ENCODE measurements around the gene NPHS1.

- TF ChIP-seq, protein P1, sequence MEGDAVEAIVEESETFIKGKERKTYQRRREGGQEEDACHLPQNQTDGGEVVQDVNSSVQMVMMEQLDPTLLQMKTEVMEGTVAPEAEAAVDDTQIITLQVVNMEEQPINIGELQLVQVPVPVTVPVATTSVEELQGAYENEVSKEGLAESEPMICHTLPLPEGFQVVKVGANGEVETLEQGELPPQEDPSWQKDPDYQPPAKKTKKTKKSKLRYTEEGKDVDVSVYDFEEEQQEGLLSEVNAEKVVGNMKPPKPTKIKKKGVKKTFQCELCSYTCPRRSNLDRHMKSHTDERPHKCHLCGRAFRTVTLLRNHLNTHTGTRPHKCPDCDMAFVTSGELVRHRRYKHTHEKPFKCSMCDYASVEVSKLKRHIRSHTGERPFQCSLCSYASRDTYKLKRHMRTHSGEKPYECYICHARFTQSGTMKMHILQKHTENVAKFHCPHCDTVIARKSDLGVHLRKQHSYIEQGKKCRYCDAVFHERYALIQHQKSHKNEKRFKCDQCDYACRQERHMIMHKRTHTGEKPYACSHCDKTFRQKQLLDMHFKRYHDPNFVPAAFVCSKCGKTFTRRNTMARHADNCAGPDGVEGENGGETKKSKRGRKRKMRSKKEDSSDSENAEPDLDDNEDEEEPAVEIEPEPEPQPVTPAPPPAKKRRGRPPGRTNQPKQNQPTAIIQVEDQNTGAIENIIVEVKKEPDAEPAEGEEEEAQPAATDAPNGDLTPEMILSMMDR (conservative IDR thresholded peaks at IDR 0.05 in 1 of 2, IDR thresholded peaks at IDR 0.05 in 1 of 2; ENCODE audit: extremely low read depth in 1 of 2, insufficient read depth in 1 of 2, low read depth in 1 of 2, low read length in 2 of 2) = no peak
- TF ChIP-seq EZH2 (IDR thresholded peaks at IDR 0.05; ENCODE audit: borderline replicate concordance, low read length) = no peak
These were observed 72.2 kb downstream of the NPHS1 start for GRCh38 chr19:35780058-35780457.
